RKO (cell line): Measurements from ENCODE around the gene UQCR11.

Source experiments
- DNase-seq: peaks from one replicate; pipeline ENCODE4 v3.0.0-alpha.2; 2016; ENCODE audit warnings: low spot score

The UQCR11 gene

GRCh38 chr19:1634938-1635243 is 29.6 kb upstream of the UQCR11 start:
- DNase-seq, result no peak

- no peak for DNase-seq
These were observed 29.1 kb upstream of the UQCR11 start for GRCh38 chr19:1634242-1634937.

- DNase-seq, result no peak
These were observed 28.1 kb upstream of the UQCR11 start for GRCh38 chr19:1633269-1633826.

- no peak for DNase-seq
These were observed 27.4 kb upstream of the UQCR11 start for GRCh38 chr19:1632462-1633268.

- no peak for DNase-seq
These were observed 26.4 kb upstream of the UQCR11 start for GRCh38 chr19:1631557-1632100.

GRCh38 chr19:1630811-1631210 is 25.5 kb upstream of the UQCR11 start:
- DNase-seq, result no peak

- no peak for DNase-seq
These were observed 24.8 kb upstream of the UQCR11 start for GRCh38 chr19:1630012-1630411.

- DNase-seq, result no peak
These were observed 24.1 kb upstream of the UQCR11 start for GRCh38 chr19:1629256-1629808.

GRCh38 chr19:1627194-1627593 is 21.9 kb upstream of the UQCR11 start:
- DNase-seq, result no peak

- no peak for DNase-seq
These were observed 21.3 kb upstream of the UQCR11 start for GRCh38 chr19:1626417-1627010.

GRCh38 chr19:1624458-1624857 is 19.2 kb upstream of the UQCR11 start:
- DNase-seq, result peak; percentile 30

- no peak for DNase-seq
These were observed 17.3 kb upstream of the UQCR11 start for GRCh38 chr19:1622541-1622940.

- DNase-seq, result no peak
These were observed 16.7 kb upstream of the UQCR11 start for GRCh38 chr19:1622007-1622406.

GRCh38 chr19:1621574-1621973 is 16.3 kb upstream of the UQCR11 start:
- no peak for DNase-seq

GRCh38 chr19:1621021-1621420 is 15.8 kb upstream of the UQCR11 start:
- no peak for DNase-seq

GRCh38 chr19:1620502-1620901 is 15.2 kb upstream of the UQCR11 start:
- DNase-seq, result no peak

- DNase-seq, result no peak
These were observed 14.4 kb upstream of the UQCR11 start for GRCh38 chr19:1619703-1620102.

- DNase-seq, result no peak
These were observed 13.8 kb upstream of the UQCR11 start for GRCh38 chr19:1619094-1619439.

- DNase-seq, result peak; percentile 26
These were observed 13.2 kb upstream of the UQCR11 start for GRCh38 chr19:1618157-1619093.

- no peak for DNase-seq
These were observed 11.6 kb upstream of the UQCR11 start for GRCh38 chr19:1616875-1617274.

GRCh38 chr19:1616396-1616795 is 11.1 kb upstream of the UQCR11 start:
- DNase-seq, result no peak
